ENCODE results near the gene SIRT2.

The SIRT2 gene

GRCh38 chr19:38928391-38929001 lies 29.1 kb upstream of the SIRT2 start:
- H3K27me3 Mint-ChIP-seq: no peaks in the 10 kb centered on the region
- H3K27ac Mint-ChIP-seq: no peak overlapping the region
- peaks cover 29% of the 10 kb centered on the region for H3K4me1 Mint-ChIP-seq
- peak overlapping the region; percentile 99 for H3K4me3 Mint-ChIP-seq
- peaks cover 4% of the 10 kb centered on the region for H3K36me3 Mint-ChIP-seq
- H3K9me3 Mint-ChIP-seq: no peaks in the 10 kb centered on the region

- Mint-ChIP-seq H3K27me3 (no peaks in the 10 kb centered on the region), H3K4me1 (peaks cover 5% of the 10 kb centered on the region), H3K9me3 (no peaks in the 10 kb centered on the region), H3K4me3 (no peak overlapping the region), H3K27ac (no peak overlapping the region), H3K36me3 (peaks cover 7% of the 10 kb centered on the region)
Measured at GRCh38 chr19:38924388-38924787, 25.0 kb upstream of the SIRT2 start.

- H3K27ac Mint-ChIP-seq: no peak overlapping the region
- H3K4me3 Mint-ChIP-seq: no peak overlapping the region
- H3K4me1 Mint-ChIP-seq: no peaks in the 10 kb centered on the region
- no peaks in the 10 kb centered on the region for H3K9me3 Mint-ChIP-seq
- H3K27me3 Mint-ChIP-seq: no peaks in the 10 kb centered on the region
- H3K36me3 Mint-ChIP-seq: peaks cover 5% of the 10 kb centered on the region
Measured at GRCh38 chr19:38922482-38922881, 23.1 kb upstream of the SIRT2 start.

- Mint-ChIP-seq H3K36me3 (peaks cover 5% of the 10 kb centered on the region), H3K27me3 (no peaks in the 10 kb centered on the region), H3K4me3 (no peak overlapping the region), H3K9me3 (no peaks in the 10 kb centered on the region), H3K4me1 (no peaks in the 10 kb centered on the region), H3K27ac (no peak overlapping the region)
Measured at GRCh38 chr19:38921420-38922274, 22.2 kb upstream of the SIRT2 start.

GRCh38 chr19:38920602-38921419 lies 21.4 kb upstream of the SIRT2 start:
- no peaks in the 10 kb centered on the region for H3K4me1 Mint-ChIP-seq
- H3K36me3 Mint-ChIP-seq: peaks cover 5% of the 10 kb centered on the region
- H3K9me3 Mint-ChIP-seq: no peaks in the 10 kb centered on the region
- no peak overlapping the region for H3K27ac Mint-ChIP-seq
- H3K27me3 Mint-ChIP-seq: no peaks in the 10 kb centered on the region
- no peak overlapping the region for H3K4me3 Mint-ChIP-seq

GRCh38 chr19:38919837-38920601 lies 20.6 kb upstream of the SIRT2 start:
- no peak overlapping the region for H3K27ac Mint-ChIP-seq
- no peaks in the 10 kb centered on the region for H3K4me1 Mint-ChIP-seq
- H3K4me3 Mint-ChIP-seq: no peak overlapping the region
- no peaks in the 10 kb centered on the region for H3K9me3 Mint-ChIP-seq
- no peaks in the 10 kb centered on the region for H3K27me3 Mint-ChIP-seq
- H3K36me3 Mint-ChIP-seq: peaks cover 5% of the 10 kb centered on the region

- Mint-ChIP-seq H3K36me3 (peaks cover 8% of the 10 kb centered on the region), H3K9me3 (no peaks in the 10 kb centered on the region), H3K27me3 (no peaks in the 10 kb centered on the region), H3K27ac (no peak overlapping the region), H3K4me1 (no peaks in the 10 kb centered on the region), H3K4me3 (no peak overlapping the region)
Measured at GRCh38 chr19:38918526-38918925, 19.1 kb upstream of the SIRT2 start.

- Mint-ChIP-seq H3K36me3 (peaks cover 8% of the 10 kb centered on the region), H3K4me3 (no peak overlapping the region), H3K9me3 (no peaks in the 10 kb centered on the region), H3K27ac (no peak overlapping the region), H3K4me1 (no peaks in the 10 kb centered on the region), H3K27me3 (no peaks in the 10 kb centered on the region)
Measured at GRCh38 chr19:38917921-38918491, 18.6 kb upstream of the SIRT2 start.

- H3K4me3 Mint-ChIP-seq: no peak overlapping the region
- peaks cover 8% of the 10 kb centered on the region for H3K36me3 Mint-ChIP-seq
- H3K27me3 Mint-ChIP-seq: no peaks in the 10 kb centered on the region
- H3K27ac Mint-ChIP-seq: no peak overlapping the region
- H3K4me1 Mint-ChIP-seq: no peaks in the 10 kb centered on the region
- H3K9me3 Mint-ChIP-seq: no peaks in the 10 kb centered on the region
Measured at GRCh38 chr19:38917516-38917915, 18.1 kb upstream of the SIRT2 start.

- peaks cover 2% of the 10 kb centered on the region for H3K36me3 Mint-ChIP-seq
- no peaks in the 10 kb centered on the region for H3K9me3 Mint-ChIP-seq
- no peaks in the 10 kb centered on the region for H3K4me1 Mint-ChIP-seq
- H3K27me3 Mint-ChIP-seq: no peaks in the 10 kb centered on the region
- no peak overlapping the region for H3K27ac Mint-ChIP-seq
- no peak overlapping the region for H3K4me3 Mint-ChIP-seq
Measured at GRCh38 chr19:38915329-38916321, 16.2 kb upstream of the SIRT2 start.

- H3K27me3 Mint-ChIP-seq: no peaks in the 10 kb centered on the region
- peaks cover 2% of the 10 kb centered on the region for H3K36me3 Mint-ChIP-seq
- H3K4me1 Mint-ChIP-seq: peaks cover 4% of the 10 kb centered on the region
- no peak overlapping the region for H3K27ac Mint-ChIP-seq
- H3K9me3 Mint-ChIP-seq: no peaks in the 10 kb centered on the region
- H3K4me3 Mint-ChIP-seq: no peak overlapping the region
Measured at GRCh38 chr19:38913958-38914357, 14.5 kb upstream of the SIRT2 start.

GRCh38 chr19:38912600-38913514 lies 13.4 kb upstream of the SIRT2 start:
- Mint-ChIP-seq H3K4me1 (peaks cover 12% of the 10 kb centered on the region), H3K36me3 (peaks cover 5% of the 10 kb centered on the region), H3K27me3 (no peaks in the 10 kb centered on the region), H3K9me3 (no peaks in the 10 kb centered on the region), H3K27ac (no peak overlapping the region), H3K4me3 (no peak overlapping the region)

- Mint-ChIP-seq H3K36me3 (peaks cover 11% of the 10 kb centered on the region), H3K27me3 (no peaks in the 10 kb centered on the region), H3K4me1 (peaks cover 15% of the 10 kb centered on the region), H3K4me3 (no peak overlapping the region), H3K27ac (no peak overlapping the region), H3K9me3 (no peaks in the 10 kb centered on the region)
Measured at GRCh38 chr19:38911388-38912001, 12.1 kb upstream of the SIRT2 start.

Measured in activated naive CD4-positive, alpha-beta T cell treated with anti-CD3 and anti-CD28 coated beads, Interleukin-2, amount 50 U/mL, for 24 hours (primary cell).